H9 (cell line): ENCODE results near the gene KRT86. TPM values are rescaled to one million over a fixed set of nuclear protein-coding genes. Genes with fewer than 3 reads are reported as not detected.

Experiments used
- DNase-seq: peaks from one replicate; pipeline ENCODE4 v3.0.0-alpha.2; 2017
- H2AFZ ChIP-seq: one replicate; pipeline ENCODE4 v1.6.1; 2013; ENCODE audit warnings: mild to moderate bottlenecking, low read length, control low read depth, moderate library complexity
- H2AK5ac ChIP-seq: 2 replicates; pipeline ENCODE4 v1.6.1; 2013; ENCODE audit warnings: low read length, control low read depth, mixed read lengths; ENCODE audit not compliant: insufficient read length
- H2BK120ac ChIP-seq: one replicate; pipeline ENCODE4 v1.6.1; 2013; ENCODE audit warnings: low read depth, mild to moderate bottlenecking, low read length, control low read depth, inconsistent platforms; ENCODE audit not compliant: poor library complexity, severe bottlenecking
- H2BK12ac ChIP-seq: 2 replicates; pipeline ENCODE4 v1.6.1; 2013; ENCODE audit warnings: low read length, control low read depth, mixed read lengths, low read depth; ENCODE audit not compliant: insufficient read length
- H2BK15ac ChIP-seq: 2 replicates; pipeline ENCODE4 v1.6.1; 2013; ENCODE audit warnings: low read depth, low read length, control low read depth
- H2BK20ac ChIP-seq: one replicate; pipeline ENCODE4 v1.6.1; 2013; ENCODE audit warnings: low read depth, mild to moderate bottlenecking, low read length, control low read depth, inconsistent platforms; ENCODE audit not compliant: poor library complexity, severe bottlenecking
- H2BK5ac ChIP-seq: 2 replicates; pipeline ENCODE4 v1.6.1; 2013; ENCODE audit warnings: low read length, control low read depth, mixed read lengths; ENCODE audit not compliant: insufficient read length
- H3K14ac ChIP-seq: 2 replicates; pipeline ENCODE4 v1.6.1; 2013; ENCODE audit warnings: low read length, control low read depth; ENCODE audit not compliant: insufficient read depth
- H3K18ac ChIP-seq: 2 replicates; pipeline ENCODE4 v1.6.1; 2013; ENCODE audit warnings: low read depth, mild to moderate bottlenecking, mixed read lengths, low read length, control low read depth; ENCODE audit not compliant: insufficient read length
- H3K23ac ChIP-seq: 2 replicates; pipeline ENCODE4 v1.6.1; 2013; ENCODE audit warnings: low read length, control low read depth, mixed read lengths, low read depth; ENCODE audit not compliant: insufficient read length
- H3K23me2 ChIP-seq: 2 replicates; pipeline ENCODE4 v1.6.1; 2013; ENCODE audit warnings: low read depth, mild to moderate bottlenecking, mixed read lengths, low read length, control low read depth; ENCODE audit not compliant: insufficient read length, poor library complexity, severe bottlenecking
- H3K27ac ChIP-seq: 2 replicates; pipeline ENCODE4 v1.5.1; 2013; ENCODE audit warnings: low read length, control low read depth, mixed read lengths, low read depth; ENCODE audit not compliant: insufficient read length
- H3K27me3 ChIP-seq: 2 replicates; pipeline ENCODE4 v1.6.1; 2013; ENCODE audit warnings: low read length, control low read depth, inconsistent platforms; ENCODE audit not compliant: insufficient read depth
- H3K4ac ChIP-seq: 2 replicates; pipeline ENCODE4 v1.6.1; 2013; ENCODE audit warnings: low read depth, mild to moderate bottlenecking, control low read depth, inconsistent platforms, low read length, moderate library complexity
- H3K4me1 ChIP-seq: 2 replicates; pipeline ENCODE4 v1.6.1; 2013; ENCODE audit warnings: low read length, control low read depth, inconsistent platforms; ENCODE audit not compliant: insufficient read depth
- H3K4me2 ChIP-seq: 2 replicates; pipeline ENCODE4 v1.6.1; 2013; ENCODE audit warnings: low read length, control low read depth, mixed read lengths; ENCODE audit not compliant: insufficient read length, insufficient read depth
- H3K56ac ChIP-seq: 2 replicates; pipeline ENCODE4 v1.6.1; 2013; ENCODE audit warnings: low read depth, mild to moderate bottlenecking, mixed read lengths, low read length, control low read depth; ENCODE audit not compliant: insufficient read length
- H3K79me1 ChIP-seq: 2 replicates; pipeline ENCODE4 v1.6.1; 2013; ENCODE audit warnings: low read depth, mild to moderate bottlenecking, moderate library complexity, low read length, control low read depth, inconsistent platforms; ENCODE audit not compliant: insufficient read depth, poor library complexity, severe bottlenecking
- H3K79me2 ChIP-seq: 2 replicates; pipeline ENCODE4 v1.6.1; 2013; ENCODE audit warnings: low read length, control low read depth, inconsistent platforms; ENCODE audit not compliant: insufficient read depth
- H3K9ac ChIP-seq: 2 replicates; pipeline ENCODE4 v1.6.1; 2013; ENCODE audit warnings: low read length, control low read depth, mixed read lengths; ENCODE audit not compliant: insufficient read length; ENCODE audit errors: extremely low read depth
- H3K9me3 ChIP-seq: one replicate; pipeline ENCODE4 v1.6.1; 2013; ENCODE audit warnings: low read depth, low read length, inconsistent platforms; ENCODE audit not compliant: control insufficient read depth
- H3T11ph ChIP-seq: one replicate; pipeline ENCODE4 v1.6.1; 2013; ENCODE audit warnings: mild to moderate bottlenecking, low read length, control low read depth, inconsistent platforms
- H4K20me1 ChIP-seq: one replicate; pipeline ENCODE4 v1.6.1; 2013; ENCODE audit not compliant: control insufficient read depth, insufficient read length, insufficient read depth
- H4K5ac ChIP-seq: 2 replicates; pipeline ENCODE4 v1.6.1; 2013; ENCODE audit warnings: low read depth, mild to moderate bottlenecking, mixed read lengths, low read length, control low read depth; ENCODE audit not compliant: insufficient read length
- H4K8ac ChIP-seq: replicated peaks from 2 replicates; pipeline ENCODE4 v1.6.1; 2013; ENCODE audit warnings: low read length, control low read depth, mixed read lengths, low read depth; ENCODE audit not compliant: insufficient read length
- H4K91ac ChIP-seq: 2 replicates; pipeline ENCODE4 v1.6.1; 2013; ENCODE audit warnings: low read depth, mild to moderate bottlenecking, moderate library complexity, mixed read lengths, low read length, control low read depth; ENCODE audit not compliant: insufficient read length
- H3K27ac Mint-ChIP-seq, 3 experiments: 2 replicates in 2 of 3; 3 replicates in 1 of 3; pipeline ENCODE4 v1.8.0; 2020 to 2021; ENCODE audit warnings: mixed read lengths in 3 of 3, mild to moderate bottlenecking in 1 of 3, moderate library complexity in 1 of 3
- H3K27me3 Mint-ChIP-seq: 2 replicates; pipeline ENCODE4 v1.8.0; 2021; ENCODE audit warnings: low read depth, mild to moderate bottlenecking, moderate library complexity, mixed read lengths
- H3K36me3 Mint-ChIP-seq, 3 experiments: 2 replicates in 2 of 3; 3 replicates in 1 of 3; pipeline ENCODE4 v1.8.0; 2020 to 2021; ENCODE audit warnings: low read depth in 3 of 3, mixed read lengths in 3 of 3; ENCODE audit not compliant: insufficient read depth in 1 of 3
- H3K4me1 Mint-ChIP-seq, 2 experiments: 2 replicates each; pipeline ENCODE4 v1.8.0; 2020; ENCODE audit warnings: mixed read lengths in 2 of 2
- H3K4me3 Mint-ChIP-seq, 2 experiments: 2 replicates in 1 of 2; 3 replicates in 1 of 2; pipeline ENCODE4 v1.8.0; 2020 to 2021; ENCODE audit warnings: mild to moderate bottlenecking in 2 of 2, mixed read lengths in 2 of 2, moderate library complexity in 1 of 2
- H3K9me3 Mint-ChIP-seq, 2 experiments: 2 replicates in 1 of 2; 3 replicates in 1 of 2; pipeline ENCODE4 v1.8.0; 2020; ENCODE audit warnings: mild to moderate bottlenecking in 2 of 2, mixed read lengths in 2 of 2, moderate library complexity in 1 of 2
- CTCF ChIP-seq: fragments of 200-600 bp; sonication (generic); conservative IDR thresholded peaks from 3 replicates; pipeline ENCODE4 v1.8.0; 2021; ENCODE audit warnings: antibody characterized with exemption, mild to moderate bottlenecking
- WGBS: extraction: QIAGEN DNeasy Blood & Tissue Kit; methylation state at CpG from one replicate; pipeline ENCODE4 v1.1.7; 2013; ENCODE audit warnings: missing lambda C conversion rate, low lambda C conversion rate, mixed read lengths; ENCODE audit not compliant: insufficient read length; ENCODE audit errors: extremely low coverage; 5-methylcytosine and 5-hydroxymethylcytosine counted together
- total RNA-seq: library from RNA; stranded (reverse); gene quantifications from 2 replicates; pipeline ENCODE4 v1.2.1, GENCODE V29; 2021

The KRT86 gene
- total RNA-seq, 1 experiment from 2014 or later = not detected

- Histone ChIP-seq H3K27ac (no peak overlapping the region), H3K56ac (no peak overlapping the region), H3K23ac (no peak overlapping the region), H3K4me1 (peaks cover 10% of the 10 kb centered on the region), H3K18ac (no peak overlapping the region), H3K4ac (no peak overlapping the region), H4K20me1 (no peaks in the 10 kb centered on the region), H2AK5ac (no peak overlapping the region), H3K79me1 (no peaks in the 10 kb centered on the region), H3K27me3 (no peaks in the 10 kb centered on the region; the same call in 1 of the 2 replicates), H4K8ac (no peak overlapping the region), H2AFZ (no peak overlapping the region), H3T11ph (no peak overlapping the region), H4K91ac (no peak overlapping the region), H2BK15ac (no peak overlapping the region), H2BK12ac (no peak overlapping the region), H3K9me3 (no peaks in the 10 kb centered on the region), H2BK120ac (no peak overlapping the region), H3K9ac (no peak overlapping the region), H3K79me2 (no peaks in the 10 kb centered on the region), H3K14ac (no peak overlapping the region), H3K4me2 (no peak overlapping the region), H2BK20ac (no peak overlapping the region), H4K5ac (no peak overlapping the region), H2BK5ac (no peak overlapping the region), H3K23me2 (peaks cover 5% of the 10 kb centered on the region)
- Mint-ChIP-seq H3K27me3 (peaks cover 44% of the 10 kb centered on the region), H3K9me3 (no peaks in the 10 kb centered on the region; a peak in 1 of 5 replicates), H3K27ac (peak overlapping the region in 2 of 3 experiments; percentile 34 to 59; a peak in 2 of 7 replicates), H3K4me1 (peaks cover 45 to 53% of the 10 kb centered on the region in 2 experiments), H3K36me3 (peaks cover 2 to 42% (median 3%) of the 10 kb centered on the region in 3 experiments; a peak in 5 of 7 replicates), H3K4me3 (0 out of 5 replicates have a peak overlapping the region, but pooled peaks of 1 of the 2 experiments have one; percentile 14)
- TF ChIP-seq CTCF = no peak
- no peak for DNase-seq
- WGBS = no CpG with 5 or more reads among the region's 4 CpGs
Observed at GRCh38 chr12:52238207-52238840, 36.1 kb upstream of the KRT86 start.
